ENCODE results near the gene MMP24OS.
"Not testable (repeated sequence)": the region's sequence is repeated elsewhere in the genome, so short reads cannot be mapped to it uniquely, and the experiment has no call there.

MMP24OS gene

GRCh38 chr20:35277531-35278395, at the start of gene MMP24OS:
Gene MMP24OS, minus strand, starts transcription at chr20:35278122. Its CDS starts 193 bp downstream, at chr20:35277929.
- DNase-seq: peak; percentile 96

GRCh38 chr20:35327074-35327976, 49.4 kb upstream of the MMP24OS start:
- DNase-seq: no peak

GRCh38 chr20:35326740-35327073, 48.8 kb upstream of the MMP24OS start:
- no peak for DNase-seq

GRCh38 chr20:35326021-35326739, 48.3 kb upstream of the MMP24OS start:
- no peak for DNase-seq

GRCh38 chr20:35325401-35325800, 47.5 kb upstream of the MMP24OS start:
- no peak for DNase-seq

- no peak for DNase-seq
Measured at GRCh38 chr20:35320396-35321126, 42.6 kb upstream of the MMP24OS start.

- no peak for DNase-seq
Measured at GRCh38 chr20:35319871-35320197, 41.9 kb upstream of the MMP24OS start.

- DNase-seq: no peak
Measured at GRCh38 chr20:35319192-35319870, 41.4 kb upstream of the MMP24OS start.

GRCh38 chr20:35318502-35319157, 40.7 kb upstream of the MMP24OS start:
- no peak for DNase-seq

GRCh38 chr20:35317416-35318210, 39.7 kb upstream of the MMP24OS start:
- DNase-seq: no peak

GRCh38 chr20:35316086-35316485, 38.2 kb upstream of the MMP24OS start:
- no peak for DNase-seq

GRCh38 chr20:35315632-35316020, 37.7 kb upstream of the MMP24OS start:
- DNase-seq: not testable (repeated sequence)

- DNase-seq: no peak
Measured at GRCh38 chr20:35314816-35315631, 37.1 kb upstream of the MMP24OS start.

GRCh38 chr20:35312318-35312717, 34.4 kb upstream of the MMP24OS start:
- DNase-seq: no peak

- no peak for DNase-seq
Measured at GRCh38 chr20:35311822-35312221, 33.9 kb upstream of the MMP24OS start.

- DNase-seq: peak; percentile 85
Measured at GRCh38 chr20:35311409-35311808, 33.5 kb upstream of the MMP24OS start.

GRCh38 chr20:35307666-35308653, 30.0 kb upstream of the MMP24OS start:
- no peak for DNase-seq

- peak; percentile 70 for DNase-seq
Measured at GRCh38 chr20:35306931-35307517, 29.1 kb upstream of the MMP24OS start.
